A549 (cell line): ENCODE measurements around the gene TMEM225B. TPM values are rescaled to one million over a fixed set of nuclear protein-coding genes. Genes with fewer than 3 reads are reported as not detected.
"Not testable (repeated sequence)": the region's sequence is repeated elsewhere in the genome, so short reads cannot be mapped to it uniquely, and the experiment has no call there.

Experiments used
- ATAC-seq, 2 experiments: fragments of 200-7000 bp in 1 of 2; fragments of >200 bp in 1 of 2; cut with Nextera tagmentation in 1 of 2; cut with Tn5 transposase in 1 of 2; 3 replicates each; pipeline versions ENCODE4 v1.8.0 to v1.9.1; 2018 to 2020; ENCODE audit warnings: mild to moderate bottlenecking in 1 of 2, moderate library complexity in 1 of 2
- CTCF ChIA-PET: fragments of 300-600 bp; sonication (Branson Sonifier 250); formaldehyde crosslinking; extraction: SDS; loops from one replicate; lab custom pipeline; 2021; ENCODE audit warnings: antibody characterized with exemption, inconsistent platforms; lab: Yijun Ruan, JAX
- POLR2A ChIA-PET: fragments of 350-600 bp; formaldehyde crosslinking; extraction: SDS; loops from one replicate; lab custom pipeline; 2021; ENCODE audit warnings: antibody characterized with exemption, inconsistent platforms; lab: Yijun Ruan, JAX
- DNase-seq, 2 experiments: peaks; one replicate each; pipeline versions ENCODE4 v3.0.0 to v3.0.0-alpha.2; 2011 to 2016; ENCODE audit warnings: low read depth in 1 of 2, low spot score in 1 of 2
- FAIRE-seq: peaks from 2 replicates; lab custom pipeline; 2011; peaks lifted over from hg19 to GRCh38; lab: Jason Lieb, UNC
- H3K27ac ChIP-seq, 2 experiments: fragments of >200 bp; sonication (Bioruptor Twin); formaldehyde crosslinking; 3 replicates each; pipeline ENCODE4 v1.5.1; 2016 to 2017
- H3K4me1 ChIP-seq: fragments of >200 bp; sonication (Bioruptor Twin); formaldehyde crosslinking; 3 replicates; pipeline ENCODE4 v1.6.1; 2016
- H3K4me2 ChIP-seq: fragments of >200 bp; sonication (Bioruptor Twin); formaldehyde crosslinking; 3 replicates; pipeline ENCODE4 v1.6.1; 2016
- H3K4me3 ChIP-seq: fragments of >200 bp; sonication (Bioruptor Twin); formaldehyde crosslinking; 3 replicates; pipeline ENCODE4 v1.5.1; 2016
- H3K9me3 ChIP-seq: fragments of >200 bp; sonication (Bioruptor Twin); formaldehyde crosslinking; 3 replicates; pipeline ENCODE4 v1.6.1; 2016
- ATOH8 ChIP-seq: fragments of 250-450 bp; sonication (Bioruptor Pico); IDR thresholded peaks from 2 replicates; pipeline ENCODE4 v1.5.0; 2020; ENCODE audit warnings: low read depth, mild to moderate bottlenecking, moderate library complexity
- CBX2 ChIP-seq: fragments of 200-600 bp; sonication (generic); IDR thresholded peaks from 2 replicates; pipeline ENCODE4 v1.6.1; 2016; ENCODE audit warnings: low read depth, mild to moderate bottlenecking, borderline replicate concordance
- CHD2 ChIP-seq: fragments of 150-350 bp; IDR thresholded peaks from 2 replicates; pipeline ENCODE4 v1.6.1; 2014; ENCODE audit warnings: low read length; ENCODE audit not compliant: partially characterized antibody
- CTCF ChIP-seq: fragments of >200 bp; sonication (Bioruptor Twin); formaldehyde crosslinking; IDR thresholded peaks from 3 replicates; pipeline ENCODE4 v1.5.1; 2016
- E2F6 ChIP-seq: IDR thresholded peaks from 2 replicates; pipeline ENCODE4 v1.6.1; 2012; ENCODE audit warnings: low read depth, borderline replicate concordance
- EHF ChIP-seq: fragments of 250-450 bp; sonication (Bioruptor Pico); IDR thresholded peaks from 2 replicates; pipeline ENCODE4 v1.5.0; 2020; ENCODE audit warnings: mild to moderate bottlenecking
- EHMT2 ChIP-seq: fragments of 200-600 bp; sonication (generic); IDR thresholded peaks from 2 replicates; pipeline ENCODE4 v1.6.1; 2016; ENCODE audit warnings: antibody characterized with exemption, low read depth, mild to moderate bottlenecking, moderate library complexity
- ELK1 ChIP-seq: fragments of 150-350 bp; IDR thresholded peaks from 2 replicates; pipeline ENCODE4 v1.6.1; 2014; ENCODE audit warnings: low read depth, mild to moderate bottlenecking, low read length
- EP300 ChIP-seq, 2 experiments: fragments of >200 bp; sonication (Bioruptor Twin); formaldehyde crosslinking; IDR thresholded peaks; 2 replicates in 1 of 2; 3 replicates in 1 of 2; pipeline ENCODE4 v1.6.1; 2016 to 2017
- FOSB ChIP-seq: fragments of 250-450 bp; sonication (Bioruptor Pico); IDR thresholded peaks from 2 replicates; pipeline ENCODE4 v1.5.0; 2020; ENCODE audit warnings: mild to moderate bottlenecking, moderate library complexity
- FOSL2 ChIP-seq, 2 experiments: fragments of 450-650 bp in 1 of 2; fragments of >200 bp in 1 of 2; sonication (Bioruptor Twin) in 1 of 2; formaldehyde crosslinking; IDR thresholded peaks; 2 replicates each; pipeline versions ENCODE4 v1.5.0 to v1.6.1; 2016 to 2020; ENCODE audit warnings: mild to moderate bottlenecking in 1 of 2, moderate library complexity in 1 of 2
- GATA3 ChIP-seq: IDR thresholded peaks from 2 replicates; pipeline ENCODE4 v1.6.1; 2012; ENCODE audit warnings: borderline replicate concordance
- HDAC2 ChIP-seq: fragments of 200-600 bp; sonication (generic); IDR thresholded peaks from 2 replicates; pipeline ENCODE4 v1.6.1; 2016
- HOXB5 ChIP-seq: fragments of 250-450 bp; sonication (Bioruptor Pico); IDR thresholded peaks from 2 replicates; pipeline ENCODE4 v1.5.0; 2020; ENCODE audit warnings: mild to moderate bottlenecking, moderate library complexity
- JUN ChIP-seq, 2 experiments: fragments of >200 bp; sonication (Bioruptor Twin); formaldehyde crosslinking; IDR thresholded peaks; 2 replicates in 1 of 2; 3 replicates in 1 of 2; pipeline ENCODE4 v1.6.1; 2016 to 2017
- MAX ChIP-seq: IDR thresholded peaks from 2 replicates; pipeline ENCODE4 v1.6.1; 2012
- MYC ChIP-seq: IDR thresholded peaks from 2 replicates; pipeline ENCODE4 v1.6.1; 2012; ENCODE audit warnings: mild to moderate bottlenecking, inconsistent platforms, low read length, improper control_type of control experiment, borderline replicate concordance
- NFE2L2 ChIP-seq: fragments of 150-350 bp; conservative IDR thresholded peaks from 2 replicates; pipeline ENCODE4 v1.6.1; 2014; ENCODE audit warnings: low read length
- PHF8 ChIP-seq: fragments of 200-600 bp; sonication (generic); IDR thresholded peaks from 2 replicates; pipeline ENCODE4 v1.6.1; 2016; ENCODE audit warnings: low read depth, mild to moderate bottlenecking, antibody characterized with exemption, moderate library complexity, borderline replicate concordance
- RAD21 ChIP-seq, 2 experiments: fragments of >200 bp in 1 of 2; sonication (Bioruptor Twin) in 1 of 2; formaldehyde crosslinking in 1 of 2; IDR thresholded peaks in 1 of 2; conservative IDR thresholded peaks in 1 of 2; 2 replicates in 1 of 2; 3 replicates in 1 of 2; pipeline ENCODE4 v1.6.1; 2012 to 2018; ENCODE audit warnings: inconsistent platforms in 1 of 2
- RNF2 ChIP-seq: fragments of 200-600 bp; sonication (generic); IDR thresholded peaks from 2 replicates; pipeline ENCODE4 v1.6.1; 2016; ENCODE audit warnings: low read depth, mild to moderate bottlenecking, antibody characterized with exemption, moderate library complexity, borderline replicate concordance
- SMC3 ChIP-seq: fragments of >200 bp; sonication (Bioruptor Twin); formaldehyde crosslinking; IDR thresholded peaks from 3 replicates; pipeline ENCODE4 v1.6.1; 2018; ENCODE audit warnings: inconsistent platforms
- SREBF2 ChIP-seq: fragments of 450-650 bp; IDR thresholded peaks from 2 replicates; pipeline ENCODE4 v1.6.1; 2014; ENCODE audit warnings: mild to moderate bottlenecking, moderate library complexity
- TFCP2L1 ChIP-seq: fragments of 250-450 bp; sonication (Bioruptor Pico); IDR thresholded peaks from 2 replicates; pipeline ENCODE4 v1.5.0; 2021; ENCODE audit warnings: mild to moderate bottlenecking
- TP53 ChIP-seq: fragments of 250-450 bp; sonication (Bioruptor Pico); IDR thresholded peaks from 2 replicates; pipeline ENCODE4 v1.5.0; 2021; ENCODE audit warnings: mild to moderate bottlenecking, moderate library complexity
- ZC3H11A ChIP-seq: fragments of 450-650 bp; IDR thresholded peaks from 2 replicates; pipeline ENCODE4 v1.6.1; 2014; ENCODE audit warnings: antibody characterized with exemption, mild to moderate bottlenecking
- ZNF302 ChIP-seq: fragments of 250-450 bp; sonication (Bioruptor Pico); IDR thresholded peaks from 2 replicates; pipeline ENCODE4 v1.9.0; 2021; ENCODE audit warnings: inconsistent platforms, mild to moderate bottlenecking, moderate library complexity
- WGBS: methylation state at CpG from one replicate; pipeline ENCODE4 v1.1.6; 2017; ENCODE audit errors: missing lambda C conversion rate; 5-methylcytosine and 5-hydroxymethylcytosine counted together
- polyA plus RNA-seq, 4 experiments: library from polyadenylated mRNA; depleted of rRNA in 3 of 4; stranded (reverse); fragments of >200 nt; fragmentation: RNase III in 1 of 4; extraction: RNeasy Plus Mini Kit Qiagen cat#74134 plus additional on column Dnase treatment in 1 of 4; gene quantifications; 2 replicates in 3 of 4; 3 replicates in 1 of 4; pipeline ENCODE4 v1.2.3, GENCODE V29; 2011 to 2017

TMEM225B gene
- polyA plus RNA-seq, 2 of the 4 experiments (the other 2 are of a cell fraction), result 0.59 to 5.4 TPM

DNA sequence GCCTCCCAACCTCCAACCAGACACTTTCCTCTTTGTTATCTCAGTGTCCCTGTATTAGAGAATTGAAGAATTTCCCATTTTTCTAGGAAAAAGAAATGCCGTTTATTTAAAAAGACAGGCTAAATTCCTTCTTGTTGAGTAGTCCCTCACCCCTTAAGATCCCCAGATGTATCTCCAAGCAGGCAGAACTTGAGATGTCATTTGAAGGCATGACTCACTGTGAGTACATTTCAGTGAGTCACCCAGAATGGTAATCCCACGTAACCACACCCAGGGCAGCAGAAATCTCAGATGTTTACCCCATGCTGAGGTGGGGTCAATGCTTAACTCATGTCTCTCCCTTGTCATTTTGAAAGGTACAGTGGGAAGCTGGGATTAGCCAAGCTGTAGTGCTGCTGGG is 35.2 kb upstream of the TMEM225B start (continued):
- TF ChIP-seq ATOH8, result no peak
- TF ChIP-seq EHF (CRISPR knock-in tag), result no peak
- TF ChIP-seq CBX2, result no peak
- TF ChIP-seq MYC, result no peak
- peak; percentile 63 to 79; a peak in 4 of 5 replicates for TF ChIP-seq JUN (IDR thresholded peaks at IDR 0.05)
- TF ChIP-seq RNF2, result no peak

- TF ChIP-seq SMC3, result no peak
- no peak for TF ChIP-seq TFCP2L1 (CRISPR knock-in tag)
- TF ChIP-seq E2F6, result no peak
- 0 out of 2 replicates have a peak, but pooled peaks have one; percentile 18 for TF ChIP-seq FOSL2 (IDR thresholded peaks at IDR 0.05)
- TF ChIP-seq FOSL2 (CRISPR knock-in tag; IDR thresholded peaks at IDR 0.05), result peak; percentile 52
- TF ChIP-seq SREBF2, result no peak
- TF ChIP-seq MAX, result peak; percentile 40; the same call in 1 of the 2 replicates
- TF ChIP-seq ZNF302 (CRISPR knock-in tag), result no peak
- TF ChIP-seq PHF8, result no peak
- no peak for TF ChIP-seq ZC3H11A
- no peak for TF ChIP-seq EHMT2
- TF ChIP-seq CBX2, result no peak
- TF ChIP-seq NFE2L2, result no peak
- no peak for TF ChIP-seq CTCF
- TF ChIP-seq HDAC2, result no peak
- TF ChIP-seq HOXB5 (CRISPR knock-in tag), result no peak
- 0 out of 5 replicates have a peak, but pooled peaks of 1 of the 2 experiments have one; percentile 13 for TF ChIP-seq RAD21 (conservative IDR thresholded peaks at IDR 0.05 in 1 of 2, IDR thresholded peaks at IDR 0.05 in 1 of 2)
- TF ChIP-seq TP53 (CRISPR knock-in tag), result no peak
- TF ChIP-seq JUN (IDR thresholded peaks at IDR 0.05), result no peak
- TF ChIP-seq ELK1, result no peak
- no peak for TF ChIP-seq EP300 (IDR thresholded peaks at IDR 0.05)
- TF ChIP-seq FOSB (CRISPR knock-in tag), result no peak
- peak; percentile 12; the same call in 1 of the 2 replicates for TF ChIP-seq GATA3
- TF ChIP-seq CHD2, result no peak
- DNase-seq, result peak; percentile 52 to 72
- H3K9me3 ChIP-seq, result no peaks in the 10 kb centered on the region
- FAIRE-seq, result no peak
- ChIA-PET CTCF (interaction anchor here (0.6 to 2.3 kb wide), 4 partner anchors 14 to 52 kb away, joined by 3 to 6 read pairs (median 5); no protein-coding TSS in a partner anchor), POLR2A (interaction anchor here (1.0 kb wide), 1 partner anchor 12 kb away, joined by 3 read pairs; the partner anchor contains the start of gene FAM200A)
- peak overlapping the region; percentile 74 for H3K4me2 ChIP-seq
- ATAC-seq, result peak in 1 of 2 experiments; percentile 40; a peak in 3 of 6 replicates
- peak overlapping the region; percentile 14; the same call in 2 of the 3 replicates for H3K4me3 ChIP-seq
- peaks cover 53% of the 10 kb centered on the region for H3K4me1 ChIP-seq
- WGBS, result 16% methylated on average over 10 of the region's 10 CpGs
- H3K27ac ChIP-seq, result peak overlapping the region; percentile 73 to 87
These were observed 34.4 kb upstream of the TMEM225B start for GRCh38 chr7:99563650-99564049.

DNA sequence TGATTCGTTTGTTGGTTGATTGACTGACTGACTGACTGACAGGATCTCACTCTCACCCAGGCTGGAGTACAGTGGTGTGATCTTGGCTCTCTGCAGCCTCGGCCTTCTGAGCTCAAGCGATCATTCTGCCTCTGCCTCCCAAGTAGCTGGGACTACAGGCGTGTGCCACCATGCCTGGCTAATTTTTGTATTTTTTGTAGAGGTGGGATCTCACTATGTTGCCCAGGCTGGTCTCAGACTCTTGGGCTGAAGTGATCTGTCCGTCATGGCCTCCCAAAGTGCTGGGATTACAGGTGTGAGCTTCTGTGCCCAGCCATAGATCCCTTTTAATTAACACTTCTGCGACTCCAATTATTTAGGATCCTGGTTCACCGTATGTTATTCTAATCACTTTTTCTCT is 29.3 kb upstream of the TMEM225B start:
- H3K27ac ChIP-seq, POLR2A ChIA-PET, H3K9me3 ChIP-seq, DNase-seq, FAIRE-seq, CTCF ChIA-PET, H3K4me2 ChIP-seq, ATAC-seq, H3K4me3 ChIP-seq: not testable (repeated sequence)
- WGBS, result 97% methylated on average over 7 of the region's 7 CpGs
- H3K4me1 ChIP-seq, result peaks cover 12% of the 10 kb centered on the region
